ENCODE measurements around the gene RASGRP4.

DNA sequence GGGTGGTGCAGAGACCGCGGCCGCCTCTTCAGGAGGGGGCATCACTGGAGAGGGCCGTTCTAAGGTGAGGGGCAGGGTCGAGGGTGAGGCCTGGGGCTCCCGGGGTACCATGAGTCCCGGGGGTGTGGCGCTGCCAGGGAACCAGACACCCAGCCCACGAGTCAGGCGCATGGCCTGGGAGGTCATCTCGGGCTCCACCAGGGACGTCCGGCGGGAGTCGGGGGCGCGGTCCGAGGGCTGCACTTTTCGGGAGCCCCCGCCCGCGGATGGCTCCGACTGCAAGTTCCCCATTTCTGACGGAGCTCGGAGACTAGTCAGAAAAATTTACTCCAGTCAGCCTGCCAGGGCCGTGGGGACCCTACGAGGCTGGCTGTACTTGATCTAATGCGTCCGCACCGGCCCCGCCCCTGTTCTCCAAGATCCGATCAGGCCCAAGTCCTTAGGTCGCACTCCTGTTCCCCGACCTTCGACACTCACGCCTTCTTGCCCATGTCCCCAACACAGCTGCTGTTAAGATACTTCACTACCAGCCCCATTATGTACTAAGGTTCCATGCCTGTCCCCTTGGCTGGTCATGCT, 39.0 kb downstream of the RASGRP4 start:
- no peak for TF ChIP-seq TAF1 (IDR thresholded peaks at IDR 0.05; ENCODE audit: low read depth, low read length)
- TF ChIP-seq POLR2AphosphoS5 (IDR thresholded peaks at IDR 0.05; ENCODE audit: low read depth, low read length): no peak
- no peak for TF ChIP-seq SPI1 (IDR thresholded peaks at IDR 0.05; ENCODE audit: low read depth, low read length)
